LNCaP clone FGC (cell line): Measurements from ENCODE around the gene ARRDC2.

Experiments used
- DNase-seq: peaks from one replicate; pipeline ENCODE4 v3.0.0-alpha.2; 2011; ENCODE audit warnings: low read depth
- H3K4me3 ChIP-seq: 2 replicates; pipeline ENCODE4 v1.5.1; 2011; ENCODE audit warnings: mild to moderate bottlenecking, low read depth, low read length, control low read depth
- TF ChIP-seq, protein P1 (sequence below): IDR thresholded peaks from 2 replicates; pipeline ENCODE4 v1.5.1; 2012; ENCODE audit warnings: mild to moderate bottlenecking; ENCODE audit not compliant: control insufficient read depth, insufficient read depth; ENCODE audit errors: extremely low read depth

The ARRDC2 gene

DNA sequence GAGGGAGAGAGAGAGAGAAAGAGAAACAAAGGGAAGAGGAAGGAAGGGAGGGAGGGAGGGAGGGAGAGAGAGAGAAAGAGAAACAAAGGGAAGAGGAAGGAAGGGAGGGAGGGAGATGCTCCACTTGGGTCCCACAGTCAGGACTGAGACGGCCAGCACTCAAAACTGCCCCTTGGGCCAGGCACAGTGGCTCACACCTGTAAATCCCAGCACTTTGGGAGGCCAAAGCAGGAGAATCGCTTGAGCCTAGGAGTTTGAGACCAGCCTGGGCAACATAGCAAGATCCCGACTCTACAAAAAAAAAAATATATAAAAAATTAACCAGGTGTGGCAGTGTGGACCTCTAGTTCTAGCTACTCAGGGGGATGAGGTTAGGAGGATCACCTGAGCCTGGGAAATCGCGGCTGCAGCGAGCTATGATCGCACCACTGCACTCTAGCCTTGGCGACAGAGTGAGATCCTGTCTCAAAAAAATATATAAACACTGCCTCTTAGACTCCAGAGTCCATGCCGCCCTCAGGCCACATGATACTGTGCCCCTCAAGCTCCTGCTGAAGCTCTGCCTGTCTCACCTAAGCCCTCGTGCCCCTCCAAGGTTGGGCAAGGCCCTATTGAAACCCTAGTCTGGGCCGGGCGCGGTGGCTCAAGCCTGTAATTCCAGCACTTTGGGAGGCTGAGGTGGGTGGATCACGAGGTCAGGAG lies 8.4 kb downstream of the ARRDC2 start:
- TF ChIP-seq, protein P1, sequence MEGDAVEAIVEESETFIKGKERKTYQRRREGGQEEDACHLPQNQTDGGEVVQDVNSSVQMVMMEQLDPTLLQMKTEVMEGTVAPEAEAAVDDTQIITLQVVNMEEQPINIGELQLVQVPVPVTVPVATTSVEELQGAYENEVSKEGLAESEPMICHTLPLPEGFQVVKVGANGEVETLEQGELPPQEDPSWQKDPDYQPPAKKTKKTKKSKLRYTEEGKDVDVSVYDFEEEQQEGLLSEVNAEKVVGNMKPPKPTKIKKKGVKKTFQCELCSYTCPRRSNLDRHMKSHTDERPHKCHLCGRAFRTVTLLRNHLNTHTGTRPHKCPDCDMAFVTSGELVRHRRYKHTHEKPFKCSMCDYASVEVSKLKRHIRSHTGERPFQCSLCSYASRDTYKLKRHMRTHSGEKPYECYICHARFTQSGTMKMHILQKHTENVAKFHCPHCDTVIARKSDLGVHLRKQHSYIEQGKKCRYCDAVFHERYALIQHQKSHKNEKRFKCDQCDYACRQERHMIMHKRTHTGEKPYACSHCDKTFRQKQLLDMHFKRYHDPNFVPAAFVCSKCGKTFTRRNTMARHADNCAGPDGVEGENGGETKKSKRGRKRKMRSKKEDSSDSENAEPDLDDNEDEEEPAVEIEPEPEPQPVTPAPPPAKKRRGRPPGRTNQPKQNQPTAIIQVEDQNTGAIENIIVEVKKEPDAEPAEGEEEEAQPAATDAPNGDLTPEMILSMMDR, result no peak
- no peak for DNase-seq
- no peak overlapping the region for H3K4me3 ChIP-seq

DNA sequence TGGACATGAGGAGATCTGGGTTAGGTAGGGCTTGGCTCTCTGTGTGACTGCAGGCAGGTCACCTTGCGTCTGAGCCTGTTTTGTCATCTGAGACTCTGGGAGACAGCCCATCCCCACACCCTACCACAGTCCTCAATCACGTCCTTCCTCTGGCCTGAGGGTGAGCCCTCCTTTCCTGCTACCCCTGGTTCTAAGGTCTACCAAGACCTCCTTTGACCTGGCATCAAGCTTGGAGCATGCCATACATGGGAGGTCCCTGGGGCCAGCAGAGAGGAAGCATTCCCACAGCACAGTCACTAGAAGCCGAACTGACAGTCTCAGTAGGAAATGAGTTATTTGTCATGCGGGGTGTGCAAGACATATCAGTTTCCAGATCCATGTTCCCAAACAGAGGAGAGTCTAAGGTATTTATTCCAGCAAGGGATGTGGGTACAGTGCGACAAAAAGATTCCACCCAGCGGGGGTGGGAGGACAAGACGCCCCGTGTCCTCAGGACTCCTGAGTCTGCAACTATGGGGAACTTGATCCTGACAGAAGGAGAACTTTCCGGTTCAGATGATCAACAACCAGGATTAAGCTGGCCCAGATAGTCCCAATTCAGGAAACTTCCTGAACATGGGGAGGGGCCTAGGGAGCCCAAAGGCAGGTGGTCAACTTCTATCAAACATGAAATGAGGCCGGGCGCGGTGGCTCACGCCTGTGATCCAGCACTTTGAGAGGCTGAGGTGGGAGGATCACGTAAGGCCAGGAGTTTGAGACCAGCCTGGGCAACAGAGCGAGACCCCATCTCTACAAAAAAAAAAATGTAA lies 9.5 kb downstream of the ARRDC2 start:
- TF ChIP-seq, protein P1, result no peak
- no peak overlapping the region for H3K4me3 ChIP-seq
- no peak for DNase-seq

DNA sequence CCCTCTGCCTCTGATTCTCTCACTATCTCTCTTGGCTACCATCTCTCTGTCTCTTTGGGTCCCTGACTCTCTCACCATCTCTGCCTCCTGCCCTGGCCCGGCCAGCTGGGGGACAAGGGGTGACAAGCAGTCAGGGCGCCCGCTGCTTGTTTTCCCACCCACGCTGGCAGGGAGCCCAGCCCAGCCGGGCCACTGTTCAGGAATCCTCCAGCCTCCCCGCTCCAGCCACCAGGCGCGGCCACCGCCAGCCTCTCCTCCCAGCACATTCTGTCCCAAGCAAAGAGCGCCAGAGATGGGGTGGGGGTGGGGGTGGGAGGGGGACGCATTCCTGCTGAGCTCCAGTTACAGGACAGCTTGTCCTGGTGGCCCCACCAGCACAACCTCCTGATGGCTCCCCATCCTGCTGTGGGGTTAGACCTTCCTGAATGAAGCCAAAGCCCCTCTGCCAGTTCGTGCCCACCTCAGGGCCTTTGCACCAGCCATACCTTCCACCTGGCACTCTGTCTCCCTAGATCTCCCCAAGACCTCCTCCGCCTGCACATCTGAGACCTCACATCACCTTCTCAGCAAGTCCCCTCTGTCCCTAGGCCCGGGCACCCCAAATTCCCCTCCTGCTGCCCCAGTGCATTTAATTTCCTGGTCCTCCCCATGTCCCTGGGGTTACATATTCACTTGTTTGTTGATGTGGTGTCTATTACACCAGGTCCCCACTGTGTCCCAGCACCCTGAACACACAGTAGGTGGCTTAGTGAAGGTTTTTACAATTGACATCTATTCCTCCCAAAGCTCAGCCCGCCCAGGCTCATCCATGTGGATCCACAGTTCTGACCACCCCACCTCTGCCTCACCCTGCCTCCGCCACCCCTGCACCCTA lies 12.5 kb downstream of the ARRDC2 start:
- TF ChIP-seq, protein P1, result no peak
- no peak overlapping the region for H3K4me3 ChIP-seq
- no peak for DNase-seq

DNA sequence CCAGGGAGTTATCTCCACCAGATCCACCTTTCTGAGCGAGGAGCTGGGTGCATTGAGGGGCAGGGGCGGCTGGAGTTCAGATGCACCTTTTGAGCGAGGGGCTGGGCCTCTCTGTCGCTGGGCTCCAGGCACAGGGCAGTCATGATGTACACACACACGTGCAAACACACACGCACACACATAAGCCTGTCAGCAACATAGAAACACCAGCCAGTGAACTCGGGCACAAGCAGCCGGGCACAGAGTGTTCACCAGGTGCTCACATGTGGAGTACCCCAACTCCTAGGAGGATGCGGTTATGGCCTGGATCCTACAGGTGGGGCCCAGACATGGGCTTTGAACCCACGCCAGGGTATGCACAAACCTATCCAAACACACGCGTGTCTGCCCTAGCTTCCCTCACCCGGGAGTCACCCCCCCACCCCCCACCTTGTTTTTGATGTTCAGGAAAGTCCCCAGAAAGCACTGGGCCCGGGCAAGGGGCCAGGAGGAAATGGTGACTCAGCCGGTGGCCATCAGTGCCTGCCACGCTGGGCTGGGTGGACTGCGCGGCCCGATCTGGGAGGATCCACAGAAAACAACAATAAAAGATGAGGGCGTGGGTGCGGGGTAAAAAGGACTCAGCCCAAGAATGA lies 13.3 kb downstream of the ARRDC2 start:
- no peak overlapping the region for H3K4me3 ChIP-seq
- TF ChIP-seq, protein P1, result no peak
- no peak for DNase-seq

DNA sequence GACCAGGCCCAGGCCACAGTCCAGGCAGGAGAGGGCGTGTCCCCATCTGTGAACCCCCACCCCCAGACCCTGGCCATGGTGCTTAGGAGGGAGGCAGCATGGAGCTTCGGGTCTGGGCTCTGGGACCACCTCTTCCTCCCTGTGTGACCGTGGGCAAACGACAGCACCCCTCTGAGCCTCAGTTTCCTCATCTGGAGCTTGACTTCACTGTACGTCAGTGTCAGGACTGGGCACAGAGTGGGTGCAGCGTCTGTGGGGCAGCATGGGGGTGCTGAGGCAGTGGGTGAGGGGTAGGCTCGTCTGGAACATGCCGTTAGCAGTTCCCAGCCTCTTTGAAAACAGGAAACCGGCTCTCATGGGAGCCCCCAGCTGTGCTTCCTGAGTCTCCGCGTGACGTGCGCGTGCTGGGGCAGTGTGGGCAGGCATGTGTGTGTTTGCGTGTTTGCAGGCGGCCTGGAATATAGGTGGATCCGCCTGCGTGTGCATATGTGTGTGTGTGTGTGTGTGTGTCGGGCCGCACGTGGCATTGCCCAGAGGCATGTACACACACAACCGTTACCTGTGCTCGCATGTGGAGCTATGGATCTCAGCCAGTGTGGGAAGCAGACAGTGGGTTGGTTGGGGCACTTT lies 15.8 kb downstream of the ARRDC2 start:
- TF ChIP-seq, protein P1, result no peak
- DNase-seq, result no peak
- no peak overlapping the region for H3K4me3 ChIP-seq

DNA sequence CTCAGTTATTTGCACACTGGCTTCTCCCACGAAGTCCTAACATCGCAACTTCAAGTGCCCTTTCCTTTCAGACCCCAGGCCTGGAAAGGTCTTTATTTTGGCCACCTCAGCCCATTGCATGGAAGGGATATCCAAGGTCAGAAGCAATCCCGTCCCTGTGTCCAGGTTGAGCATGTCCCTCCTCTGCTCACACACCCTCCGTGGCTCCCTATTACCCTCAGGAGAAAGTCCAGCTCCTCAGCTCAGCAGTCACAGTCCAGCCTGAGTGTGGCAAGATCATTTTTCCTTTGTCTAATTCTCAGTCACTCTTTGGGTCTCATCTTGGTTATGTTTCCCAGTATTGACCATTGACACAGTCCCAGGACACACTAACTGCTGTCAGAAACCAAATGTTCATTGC lies 19.2 kb downstream of the ARRDC2 start:
- H3K4me3 ChIP-seq, result no peak overlapping the region
- TF ChIP-seq, protein P1, result no peak
- DNase-seq, result no peak
